GM18907 (cell line): ENCODE data around the gene TSKU.

Experiments used
- ATAC-seq: cut with Tn5 transposase; IDR thresholded peaks from one replicate; pipeline ENCODE4 v1.9.1; 2021; ENCODE audit warnings: mild to moderate bottlenecking, moderate library complexity; ENCODE audit not compliant: unreplicated experiment

TSKU gene

DNA sequence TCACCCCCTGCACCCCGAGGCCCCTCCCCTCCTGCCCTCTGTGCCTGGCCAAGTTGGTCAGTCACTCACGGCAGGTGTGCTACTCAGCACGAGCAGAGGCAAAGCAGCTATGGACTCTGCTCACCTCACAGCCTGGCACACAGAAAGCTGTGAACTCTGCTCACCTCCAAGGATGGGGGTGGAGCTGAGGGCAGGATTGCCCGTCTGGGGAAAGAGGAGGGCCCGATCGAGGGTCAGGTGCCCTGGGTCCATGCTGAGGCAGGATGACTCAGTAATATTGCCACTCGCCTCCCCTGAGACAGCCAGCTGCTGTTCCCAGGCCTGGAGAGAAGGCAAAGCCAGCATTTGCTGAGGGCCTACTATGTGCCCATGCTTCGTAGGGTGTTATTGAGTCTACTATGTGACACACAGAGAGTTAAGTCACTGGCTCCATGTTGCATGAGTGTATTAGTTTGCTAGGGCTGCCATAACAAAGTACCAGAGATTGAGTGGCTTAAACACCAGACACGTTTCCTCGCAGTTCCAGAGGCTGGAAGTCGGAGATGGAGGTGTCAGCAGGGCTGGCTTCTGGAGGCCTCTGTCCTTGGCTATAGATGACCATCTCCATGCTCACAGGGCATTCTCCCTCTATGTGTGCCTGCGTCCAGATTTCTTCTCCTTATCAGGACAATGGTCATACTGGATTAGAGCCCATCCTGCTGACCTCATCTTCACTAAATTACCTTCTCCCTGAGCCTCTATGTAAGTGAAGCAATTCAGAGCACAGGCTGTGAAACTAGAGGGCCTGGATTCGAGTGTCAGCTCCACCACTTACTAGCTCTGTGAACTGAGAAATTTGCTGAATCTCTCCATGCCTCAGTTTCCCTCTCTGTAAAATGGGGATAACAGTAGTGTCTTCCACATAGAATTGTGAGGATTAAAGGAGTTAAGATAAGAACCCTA is 13.2 kb upstream of the TSKU start:
- ATAC-seq = no peak

GRCh38 chr11:76770642-76771445 is 12.3 kb upstream of the TSKU start:
- no peak for ATAC-seq

DNA sequence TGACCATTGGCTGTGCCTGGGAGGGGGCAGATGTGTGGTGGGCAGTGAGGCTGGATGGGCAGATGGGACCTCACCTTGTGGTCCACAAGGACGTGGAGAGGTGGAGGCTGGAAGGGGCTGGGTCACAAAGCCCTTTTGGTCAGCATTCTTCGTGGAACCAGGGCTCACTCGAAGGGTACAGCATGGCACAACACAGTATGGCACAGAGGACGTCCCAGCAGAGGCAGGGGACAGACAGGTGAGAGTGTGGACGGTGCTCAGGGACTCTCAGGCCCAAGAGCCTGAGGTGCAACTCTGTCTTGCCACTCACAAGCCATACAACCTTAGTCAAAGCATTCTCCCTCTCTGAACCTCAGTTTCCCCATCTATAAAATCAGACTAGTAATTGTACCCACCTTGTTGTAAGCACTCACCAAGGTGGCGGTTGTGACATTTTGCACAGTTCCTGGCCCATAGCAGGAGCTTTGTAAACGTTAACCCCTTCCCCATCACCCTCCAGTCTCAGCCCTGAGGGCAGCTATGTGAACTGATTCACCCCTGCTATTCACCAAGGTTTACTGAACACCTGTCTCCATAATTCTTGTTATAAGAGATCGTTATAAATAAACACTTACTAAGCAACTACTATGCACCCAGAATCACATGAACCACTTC is 11.6 kb upstream of the TSKU start:
- ATAC-seq = no peak

DNA sequence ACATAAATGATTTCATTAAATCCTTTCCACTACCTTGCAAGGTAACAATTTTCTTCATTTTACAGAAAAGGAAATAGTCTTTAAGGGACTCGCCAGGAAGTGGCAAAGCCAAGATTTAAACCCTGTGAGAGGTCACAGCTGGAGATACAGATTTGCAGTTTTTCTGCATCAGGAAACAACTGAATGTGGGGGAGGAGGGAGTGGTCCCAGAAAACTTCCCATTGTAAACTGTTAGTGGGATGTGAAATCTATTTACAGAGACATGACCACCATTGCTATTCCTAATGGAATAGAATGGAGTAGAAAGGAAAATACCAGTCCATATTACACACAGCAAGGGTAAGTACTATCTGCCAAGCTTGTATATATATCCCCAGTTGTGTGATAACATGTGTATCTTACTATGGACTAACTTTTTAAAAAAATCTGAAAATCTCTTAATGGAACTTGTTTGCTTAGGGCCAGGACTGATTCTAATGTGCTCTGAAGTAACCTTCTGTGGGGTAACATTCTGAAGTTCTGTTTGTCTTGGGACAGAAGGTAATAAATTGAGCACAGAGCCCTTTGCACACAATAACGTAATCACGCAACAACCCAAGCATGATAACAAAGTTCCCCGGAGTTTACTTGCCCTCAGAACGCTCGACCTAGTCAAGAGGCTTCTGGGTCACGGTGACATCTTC is 10.9 kb upstream of the TSKU start:
- no peak for ATAC-seq

DNA sequence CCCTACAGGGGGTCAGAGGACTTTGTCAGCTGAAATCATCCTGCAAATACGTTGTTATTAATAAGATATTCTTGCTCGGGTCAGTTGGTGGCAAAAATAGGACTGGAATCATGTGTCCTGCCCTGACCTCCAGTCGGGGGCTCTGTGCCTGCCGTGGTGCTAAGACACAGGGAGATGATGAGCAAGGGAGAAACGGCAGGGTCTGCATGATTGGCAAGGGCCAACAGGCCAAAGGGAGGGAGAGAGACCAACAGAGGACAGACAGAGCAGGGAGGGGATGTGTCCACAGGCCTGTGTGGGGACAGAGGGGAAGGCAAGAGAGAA is 10.4 kb upstream of the TSKU start:
- no peak for ATAC-seq

DNA sequence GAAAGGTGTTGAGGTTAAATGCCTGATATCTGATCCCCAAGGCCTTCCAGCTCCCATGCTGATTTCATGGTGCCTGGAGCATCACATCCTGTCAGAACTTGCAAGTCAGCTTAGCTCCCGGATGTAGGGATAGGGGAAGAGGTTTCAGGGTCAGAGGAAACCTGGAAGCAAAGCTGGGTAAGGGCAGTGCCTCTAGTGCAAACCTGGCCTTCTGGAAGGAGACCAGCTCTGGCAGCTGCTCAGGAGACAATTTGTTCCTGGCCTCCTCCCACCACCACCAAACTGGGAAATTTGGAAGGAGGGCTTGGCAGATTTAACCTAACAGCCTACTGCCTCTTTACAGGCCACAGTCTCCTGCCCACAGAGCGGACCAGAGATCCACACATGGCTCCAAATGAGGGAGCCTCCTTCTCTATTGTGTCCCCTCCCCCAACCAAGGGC is 9.2 kb upstream of the TSKU start:
- no peak for ATAC-seq

DNA sequence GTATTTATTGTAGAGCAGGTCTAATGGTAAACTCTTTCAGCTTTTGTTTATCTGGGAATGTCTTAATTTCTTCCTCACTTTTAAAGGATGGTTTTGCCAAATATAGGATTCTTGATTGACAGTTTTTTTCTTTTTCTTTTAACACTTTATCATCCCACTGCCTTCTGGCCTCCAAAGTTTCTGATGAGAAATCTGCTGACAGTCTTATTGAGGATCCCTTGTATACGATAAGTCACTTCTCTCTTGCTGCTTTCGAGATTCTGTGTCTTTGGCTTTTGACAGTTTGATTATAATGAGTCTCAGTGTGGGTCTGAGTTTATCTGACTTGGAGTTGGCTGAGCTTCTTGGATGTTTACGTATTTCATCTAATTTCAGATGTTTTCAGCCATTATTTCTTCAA is 6.7 kb upstream of the TSKU start:
- no peak for ATAC-seq

DNA sequence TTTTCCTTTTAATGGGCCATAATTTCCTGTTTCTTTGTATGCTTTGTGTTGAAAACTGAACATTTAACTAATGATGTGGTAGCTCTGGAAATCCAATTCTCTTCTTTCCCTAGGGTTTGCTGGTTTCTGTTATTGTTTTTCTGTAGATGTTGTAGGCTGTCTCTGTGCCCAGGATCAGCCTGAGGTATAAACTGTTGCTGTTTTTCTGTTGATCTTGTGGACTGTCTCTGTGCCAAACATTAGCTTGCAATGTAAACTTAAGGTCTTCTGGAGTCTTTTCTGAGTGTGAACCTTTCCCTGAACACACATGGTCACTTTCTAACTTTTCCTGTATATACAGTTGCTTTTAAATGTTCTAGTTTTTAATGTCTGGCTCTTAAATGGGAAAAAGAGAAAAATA is 5.9 kb upstream of the TSKU start:
- ATAC-seq = no peak

DNA sequence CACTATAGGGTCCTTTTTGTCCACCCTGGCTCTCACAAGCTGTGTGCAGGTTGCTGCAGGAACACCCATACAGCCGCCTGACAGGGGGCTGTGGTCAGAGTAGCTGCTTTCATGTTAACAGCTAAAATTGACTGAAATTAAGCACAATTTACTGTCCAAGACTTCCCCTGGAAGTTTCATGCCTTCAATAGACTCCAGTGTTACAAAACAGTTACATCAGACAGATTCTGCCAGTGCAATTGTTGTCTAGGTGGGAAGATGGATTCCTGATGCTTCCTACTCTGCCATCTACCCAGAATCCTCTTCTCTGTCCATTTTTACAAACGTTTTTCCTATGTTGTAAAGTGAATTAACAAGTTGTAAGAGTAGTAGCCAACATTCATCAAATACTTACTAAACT is 5.3 kb upstream of the TSKU start:
- no peak for ATAC-seq

DNA sequence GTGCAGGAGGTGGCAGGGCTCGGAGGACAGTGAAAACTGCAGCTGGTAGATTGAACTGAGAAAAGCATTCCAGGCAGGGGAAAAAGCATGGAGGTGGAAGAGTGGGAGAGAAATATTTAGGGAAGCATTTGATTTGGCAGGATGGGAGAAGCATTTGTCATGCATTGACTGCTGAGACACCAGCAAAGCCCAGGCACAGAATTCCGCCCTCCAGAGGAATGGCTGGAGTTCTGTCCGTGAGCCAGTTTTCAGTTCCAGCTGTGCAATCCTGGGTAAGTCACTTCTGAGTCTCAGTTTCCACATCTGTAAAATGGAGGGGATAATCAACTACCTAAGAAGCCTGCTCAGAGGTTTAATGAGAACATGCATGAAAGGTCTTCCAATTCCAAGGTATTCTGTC is 4.3 kb upstream of the TSKU start:
- ATAC-seq = no peak

GRCh38 chr11:76781046-76781801 is 1.9 kb upstream of the TSKU start:
- ATAC-seq = no peak

DNA sequence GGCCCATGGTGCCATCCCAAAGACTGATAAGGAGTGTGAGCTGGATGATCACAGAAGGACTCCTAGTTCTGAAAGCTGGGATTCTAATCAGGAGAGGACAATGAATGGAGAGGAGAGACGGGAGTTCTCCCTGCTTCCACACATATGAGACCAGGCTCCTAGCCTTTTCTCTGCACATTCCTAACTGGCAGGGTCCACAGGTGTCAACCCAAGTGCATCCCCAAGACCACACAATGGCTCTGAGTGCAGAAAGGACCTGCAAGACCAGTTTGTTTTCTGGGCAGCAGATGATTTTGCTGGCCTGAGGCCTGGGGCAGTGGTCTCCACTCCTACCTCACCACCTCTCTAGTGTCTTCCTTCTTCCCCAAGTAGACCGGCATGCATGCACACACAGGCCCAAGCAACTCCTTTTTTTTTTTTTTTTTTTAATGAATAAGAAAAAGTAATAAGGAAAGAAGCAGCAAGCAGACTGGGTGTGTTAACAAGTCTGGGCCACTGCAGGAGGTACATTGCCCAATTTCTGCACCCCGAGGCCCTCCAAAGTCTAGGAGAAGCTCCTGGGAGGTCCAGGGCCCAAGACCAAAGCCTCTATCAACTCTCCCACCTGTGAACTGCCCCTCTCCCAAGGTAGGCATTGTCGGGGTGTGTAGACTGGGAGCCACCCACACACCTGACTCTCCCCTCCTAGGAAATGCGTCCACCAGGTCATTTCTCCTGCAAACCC is 1.2 kb upstream of the TSKU start:
- ATAC-seq = no peak

GRCh38 chr11:76782531-76783293 is 444 bp upstream of the TSKU start:
- ATAC-seq = no peak

DNA sequence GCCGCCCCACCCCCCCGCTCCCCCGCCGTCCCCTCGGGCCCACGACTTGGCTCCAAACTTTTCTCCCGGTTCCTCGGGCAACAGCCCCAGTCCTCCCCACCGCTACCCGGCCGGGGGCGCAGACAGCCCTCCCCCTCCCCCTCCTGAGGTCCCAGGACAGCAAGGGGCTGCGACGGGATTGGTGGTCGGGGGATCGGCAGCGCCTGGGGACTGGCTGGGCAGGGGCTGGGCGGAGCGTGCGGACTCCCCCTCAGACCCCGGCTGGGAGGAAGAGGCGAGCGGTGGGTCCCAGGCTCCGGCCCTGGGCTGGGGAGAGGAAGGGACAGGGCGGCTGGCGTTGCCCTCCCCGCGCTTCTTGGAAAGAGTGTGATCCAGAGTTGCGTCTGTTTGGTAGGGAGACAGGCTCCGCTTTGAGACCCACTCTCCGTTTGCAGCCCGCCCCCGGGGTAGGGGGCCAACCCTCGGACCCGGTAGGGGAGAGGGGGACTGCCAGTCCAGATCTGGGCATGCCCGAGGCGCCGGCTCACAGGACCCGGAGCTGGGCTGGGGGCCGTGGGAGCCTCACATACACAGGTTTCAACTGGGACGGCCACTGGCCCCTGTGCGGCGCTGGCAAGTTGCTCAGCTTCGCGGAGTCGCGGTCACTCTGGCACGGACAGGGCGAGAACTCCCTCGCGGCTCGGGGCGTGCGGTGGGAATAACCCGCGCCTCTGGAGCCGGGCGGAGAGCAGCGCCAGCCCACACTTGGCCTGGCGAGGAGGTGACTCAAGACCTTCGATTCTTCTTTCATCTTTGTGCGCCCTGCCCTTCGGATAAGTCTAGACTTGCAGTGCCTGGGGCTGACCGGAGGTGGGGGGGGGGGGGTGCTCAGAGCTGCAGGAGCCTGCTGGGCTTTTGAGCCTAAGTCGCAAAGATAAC is 999 bp downstream of the TSKU start:
- no peak for ATAC-seq

DNA sequence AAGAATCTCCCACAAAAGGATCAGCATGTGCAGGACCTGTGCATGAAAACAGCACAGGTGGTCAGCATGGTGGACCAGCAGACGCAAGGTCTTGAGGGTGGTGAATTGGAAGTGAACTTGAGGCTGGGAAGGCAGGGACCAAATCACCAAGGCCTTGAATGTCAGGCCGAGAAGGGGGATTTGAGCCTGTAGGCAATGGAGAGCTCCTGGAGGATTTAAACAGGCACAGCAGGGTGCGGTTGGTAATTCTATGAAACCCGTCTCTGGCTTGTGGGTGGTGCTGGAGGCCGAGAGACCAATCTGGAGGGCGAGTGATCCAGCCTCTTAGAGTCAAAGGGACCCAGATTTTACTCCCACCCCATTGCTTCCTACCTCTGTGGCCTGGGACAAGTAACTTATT is 2.4 kb downstream of the TSKU start:
- no peak for ATAC-seq

DNA sequence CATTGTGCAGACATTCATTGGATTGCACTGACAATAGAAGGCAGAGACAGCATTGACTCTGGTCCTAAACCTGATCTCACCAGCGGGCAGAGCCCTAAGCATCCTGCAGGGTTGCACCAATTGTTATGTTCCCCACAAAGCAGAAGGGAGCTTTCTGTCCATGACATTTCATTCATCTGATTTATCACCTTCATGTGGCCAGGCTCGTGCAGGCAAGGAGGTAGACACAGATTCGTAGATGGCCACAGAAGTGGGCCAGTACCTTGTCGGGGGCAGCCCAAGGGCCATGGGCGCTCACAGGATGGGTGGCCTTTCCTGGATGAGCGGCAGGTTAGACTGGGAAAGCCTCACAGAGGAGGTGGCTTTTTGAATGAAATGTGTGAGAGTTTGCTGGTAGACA is 2.9 kb downstream of the TSKU start:
- ATAC-seq = no peak

- ATAC-seq = no peak
Measured at GRCh38 chr11:76786441-76787014, 3.4 kb downstream of the TSKU start.

DNA sequence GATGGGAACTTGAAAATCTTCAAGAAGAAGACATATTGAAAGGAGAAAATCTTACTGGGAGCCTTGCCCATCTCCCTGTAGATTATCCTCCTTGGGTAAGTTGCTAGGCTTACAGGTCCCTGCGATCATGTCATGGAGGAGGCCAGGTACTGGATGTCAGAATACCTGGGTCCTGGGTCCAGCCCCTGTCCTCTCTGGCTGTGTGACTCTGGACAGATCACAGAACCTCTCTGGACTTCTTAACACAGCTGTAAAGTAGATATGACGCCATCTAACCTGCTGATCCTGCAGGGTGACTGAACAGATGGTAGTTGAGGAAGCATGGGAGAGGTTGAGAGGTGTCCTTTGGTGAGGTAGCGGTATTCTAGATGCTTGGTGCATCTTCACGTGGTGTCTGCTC is 4.1 kb downstream of the TSKU start:
- ATAC-seq = no peak
